GM10266 (cell line): ENCODE data around the gene ERC1.

Experiments
- DNase-seq: peaks from one replicate; pipeline ENCODE4 v3.0.0; 2012; ENCODE audit errors: extremely low spot score
- TF ChIP-seq, protein P1 (sequence below): IDR thresholded peaks from 2 replicates; pipeline ENCODE4 v1.5.1; 2012; ENCODE audit warnings: mild to moderate bottlenecking, low read depth; ENCODE audit not compliant: control insufficient read depth, insufficient read depth; ENCODE audit errors: missing control alignments

Gene ERC1

GRCh38 chr12:1213205-1213604, 222.2 kb downstream of the ERC1 start:
- DNase-seq: no peak

DNA sequence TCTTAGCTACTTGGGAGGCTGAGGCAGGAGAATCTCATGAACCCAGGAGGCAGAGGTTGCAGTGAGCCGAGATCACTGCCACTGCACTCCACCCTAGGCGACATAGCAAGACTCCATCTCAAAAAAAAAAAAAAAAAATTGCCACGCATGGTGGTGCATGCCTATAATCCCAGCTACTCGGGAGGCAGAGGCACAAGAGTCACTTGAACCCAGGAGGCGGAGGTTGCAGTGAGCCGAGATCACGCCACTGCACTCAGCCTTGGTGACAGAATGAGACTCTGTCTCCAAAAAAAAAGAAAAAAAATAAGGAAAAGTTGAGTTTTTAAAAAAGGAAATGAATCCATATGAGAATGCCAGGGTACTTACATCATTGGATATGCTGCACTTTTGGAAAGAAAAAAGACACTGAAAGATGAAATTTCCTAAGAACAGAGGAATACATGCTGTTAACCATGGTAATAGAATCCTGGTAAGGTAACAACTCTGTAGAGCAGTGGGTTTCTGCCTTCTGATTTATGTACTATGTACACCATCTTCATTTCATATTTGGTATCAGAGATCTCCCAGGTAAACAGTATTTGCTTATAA, 222.7 kb downstream of the ERC1 start:
- no peak for DNase-seq
- TF ChIP-seq, protein P1, sequence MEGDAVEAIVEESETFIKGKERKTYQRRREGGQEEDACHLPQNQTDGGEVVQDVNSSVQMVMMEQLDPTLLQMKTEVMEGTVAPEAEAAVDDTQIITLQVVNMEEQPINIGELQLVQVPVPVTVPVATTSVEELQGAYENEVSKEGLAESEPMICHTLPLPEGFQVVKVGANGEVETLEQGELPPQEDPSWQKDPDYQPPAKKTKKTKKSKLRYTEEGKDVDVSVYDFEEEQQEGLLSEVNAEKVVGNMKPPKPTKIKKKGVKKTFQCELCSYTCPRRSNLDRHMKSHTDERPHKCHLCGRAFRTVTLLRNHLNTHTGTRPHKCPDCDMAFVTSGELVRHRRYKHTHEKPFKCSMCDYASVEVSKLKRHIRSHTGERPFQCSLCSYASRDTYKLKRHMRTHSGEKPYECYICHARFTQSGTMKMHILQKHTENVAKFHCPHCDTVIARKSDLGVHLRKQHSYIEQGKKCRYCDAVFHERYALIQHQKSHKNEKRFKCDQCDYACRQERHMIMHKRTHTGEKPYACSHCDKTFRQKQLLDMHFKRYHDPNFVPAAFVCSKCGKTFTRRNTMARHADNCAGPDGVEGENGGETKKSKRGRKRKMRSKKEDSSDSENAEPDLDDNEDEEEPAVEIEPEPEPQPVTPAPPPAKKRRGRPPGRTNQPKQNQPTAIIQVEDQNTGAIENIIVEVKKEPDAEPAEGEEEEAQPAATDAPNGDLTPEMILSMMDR: no peak

More at GRCh38 chr12:1213205-1213604, 222.2 kb downstream of the ERC1 start:
- TF ChIP-seq, protein P1: no peak

GRCh38 chr12:1216560-1216959, 225.5 kb downstream of the ERC1 start:
- DNase-seq: no peak
- TF ChIP-seq, protein P1: no peak

DNA sequence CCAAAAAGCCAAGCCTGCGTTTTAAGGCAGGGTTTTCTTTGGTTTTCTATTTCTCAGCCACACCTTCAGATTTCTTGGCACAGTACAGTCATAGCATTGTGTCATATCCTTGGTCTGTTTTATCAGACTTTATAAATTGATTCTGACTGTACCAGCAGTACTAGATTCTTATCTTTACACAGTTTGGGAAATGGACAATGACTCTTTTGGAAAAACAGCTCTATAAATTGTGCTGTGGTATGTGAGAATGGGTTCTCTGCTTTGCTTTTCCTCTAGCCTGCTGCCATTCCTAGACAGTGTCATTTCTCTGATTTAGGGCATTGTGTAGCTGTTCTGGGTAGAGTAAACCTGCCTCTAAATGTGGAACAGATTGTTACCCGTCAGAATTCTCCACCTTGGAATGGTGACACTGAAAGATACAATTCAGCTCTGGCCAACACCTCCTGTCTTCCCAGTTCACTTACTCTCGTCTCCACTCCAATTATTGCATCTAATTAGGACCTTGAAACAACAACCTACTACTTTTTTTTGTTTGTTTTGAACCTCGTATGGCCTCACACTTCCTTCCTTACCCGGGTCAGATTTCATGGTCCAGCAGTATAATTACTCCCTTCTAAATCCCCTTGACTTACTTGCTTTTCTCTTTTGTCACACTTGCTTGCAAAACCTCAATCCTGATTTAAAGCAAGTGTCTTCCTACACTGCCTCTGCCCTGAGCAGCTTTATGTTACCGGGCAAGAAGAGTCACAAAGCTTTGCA, 226.3 kb downstream of the ERC1 start:
- TF ChIP-seq, protein P1: no peak
- no peak for DNase-seq

GRCh38 chr12:1218369-1218768, 227.3 kb downstream of the ERC1 start:
- TF ChIP-seq, protein P1: no peak
- no peak for DNase-seq

DNA sequence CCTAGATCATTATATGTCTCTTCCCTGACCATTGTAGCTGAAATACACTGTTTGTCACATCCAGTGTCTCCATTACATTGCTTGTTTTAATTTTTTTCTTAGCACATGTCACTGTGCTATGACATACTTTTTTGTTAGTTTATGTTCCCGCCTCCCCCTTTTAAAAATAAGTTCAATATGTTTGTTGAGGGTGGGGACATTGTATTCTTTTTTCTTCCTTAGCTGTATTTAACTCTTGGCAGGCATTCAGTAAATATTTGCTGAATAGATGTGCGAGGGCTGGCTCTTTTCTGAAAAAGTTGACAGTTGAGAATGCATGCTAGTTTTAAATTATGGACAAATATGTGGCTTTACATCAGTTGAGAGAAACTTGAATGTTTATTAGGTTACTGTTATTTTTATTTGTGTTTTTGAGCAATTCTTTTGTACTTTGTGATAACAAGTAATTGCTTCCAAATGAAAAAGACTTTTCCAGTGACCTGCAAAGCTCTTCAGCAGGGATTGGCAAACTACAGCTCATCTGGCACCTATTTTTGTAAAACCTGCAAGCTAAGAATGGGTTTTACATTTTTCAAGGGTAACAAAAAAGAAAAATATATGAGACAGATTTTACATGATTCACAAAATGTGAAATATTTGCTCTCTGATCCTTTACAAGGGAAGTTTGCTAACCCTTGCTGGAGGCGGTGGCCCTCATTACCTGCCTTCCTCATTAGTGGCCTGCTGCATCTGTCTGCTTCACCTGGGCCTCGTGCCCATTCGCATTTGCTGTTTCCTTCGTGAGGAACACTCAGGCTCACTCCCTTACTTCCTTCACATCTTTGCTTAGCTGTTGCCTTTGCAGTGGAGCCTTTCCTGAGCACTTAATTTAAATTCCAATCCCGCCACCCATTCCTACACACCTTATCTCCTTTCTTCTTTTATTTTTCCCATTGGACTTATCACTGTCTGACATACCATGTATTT, 229.4 kb downstream of the ERC1 start:
- TF ChIP-seq, protein P1: no peak
- DNase-seq: no peak
